Measurements from ENCODE around the gene PRKD1.
"Not testable (repeated sequence)": the region's sequence is repeated elsewhere in the genome, so short reads cannot be mapped to it uniquely, and the experiment has no call there.

PRKD1 gene

GRCh38 chr14:29905543-29905942 lies 22.1 kb downstream of the PRKD1 start:
- no peak for DNase-seq (ENCODE audit: low read depth, low spot score)

DNA sequence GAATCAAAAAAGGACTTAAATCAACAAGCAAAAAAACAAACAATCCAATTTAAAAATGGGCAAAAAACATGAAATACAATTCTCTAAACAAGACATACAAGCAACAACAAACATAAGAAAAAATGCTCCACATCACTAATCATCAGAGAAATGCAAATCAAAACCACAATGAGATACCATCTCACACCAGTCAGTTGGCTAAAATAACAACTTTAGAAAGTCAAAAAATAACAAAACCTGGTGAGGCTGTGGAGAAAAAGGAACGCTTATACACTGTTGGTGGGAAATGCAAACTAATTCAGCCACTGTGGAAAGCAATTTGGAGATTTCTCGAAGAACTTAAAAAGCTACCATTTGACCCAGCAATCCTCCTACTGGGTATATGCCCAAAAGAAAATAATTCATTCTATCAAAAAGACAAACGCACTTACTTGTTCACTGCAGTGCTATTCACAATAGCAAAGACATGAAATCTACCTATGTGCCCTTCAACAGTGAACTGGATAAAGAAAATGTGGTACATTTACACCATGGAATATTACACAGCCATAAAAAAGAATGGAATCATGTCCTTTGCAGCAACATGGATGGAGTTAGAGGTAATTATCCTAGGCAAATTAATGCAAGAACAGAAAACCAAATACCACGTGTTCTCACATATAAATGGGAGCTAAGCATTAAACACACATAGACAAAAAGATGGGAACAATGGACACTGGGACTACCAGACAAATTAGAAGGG lies 26.9 kb downstream of the PRKD1 start:
- H3K27ac ChIP-seq, result no peak overlapping the region
- no peak for DNase-seq (ENCODE audit: low read depth, low spot score)

More at GRCh38 chr14:29905543-29905942, 22.1 kb downstream of the PRKD1 start:
- no peak overlapping the region for H3K27ac ChIP-seq

DNA sequence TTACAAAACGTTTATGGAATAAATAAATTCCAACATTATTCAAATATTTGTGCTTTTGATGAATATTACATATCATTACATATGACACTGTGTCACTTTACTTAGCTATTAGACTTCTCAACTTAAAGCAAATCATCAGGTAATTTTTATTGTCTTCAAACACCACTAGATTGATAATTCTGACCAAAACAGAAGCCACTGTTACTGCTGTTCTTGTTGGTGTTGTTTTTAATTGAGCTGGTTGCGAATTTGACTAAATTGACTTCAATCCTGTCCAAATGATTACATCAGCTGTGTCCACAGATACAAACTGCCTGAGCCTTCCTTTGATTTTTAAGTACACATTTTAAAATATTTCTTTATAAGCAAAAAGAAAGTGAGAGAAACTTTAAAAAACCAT lies 29.2 kb downstream of the PRKD1 start:
- H3K27ac ChIP-seq, result no peak overlapping the region
- DNase-seq (ENCODE audit: low read depth, low spot score), result no peak

GRCh38 chr14:29897181-29897580 lies 30.5 kb downstream of the PRKD1 start:
- no peak for DNase-seq (ENCODE audit: low read depth, low spot score)
- no peak overlapping the region for H3K27ac ChIP-seq

- DNase-seq (ENCODE audit: low read depth, low spot score), result no peak
- no peak overlapping the region for H3K27ac ChIP-seq
These were observed 31.3 kb downstream of the PRKD1 start for GRCh38 chr14:29896354-29896821.

DNA sequence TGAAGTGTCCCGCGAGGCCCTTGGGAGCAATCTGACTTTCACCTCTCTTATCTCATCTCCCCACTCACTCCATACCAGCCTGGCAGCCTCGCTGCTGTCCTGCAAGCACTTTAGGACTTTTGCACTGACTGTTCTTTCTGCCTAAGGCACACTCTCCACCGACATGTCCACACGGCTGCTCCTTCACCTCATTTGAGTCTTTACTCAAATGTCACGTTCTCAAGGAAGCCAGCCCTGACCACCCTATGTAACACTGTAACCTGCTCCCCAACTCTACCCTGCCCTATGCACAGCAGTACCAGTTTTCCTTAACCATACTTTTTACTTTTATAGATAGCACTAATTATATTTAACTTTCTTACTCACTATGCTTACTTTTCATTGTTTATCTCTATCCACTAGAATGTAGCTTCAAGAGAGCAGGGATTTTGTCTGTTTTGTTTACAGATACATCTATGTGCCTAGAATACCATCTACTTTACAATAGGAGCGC lies 32.0 kb downstream of the PRKD1 start:
- DNase-seq (ENCODE audit: low read depth, low spot score), result no peak
- no peak overlapping the region for H3K27ac ChIP-seq

DNA sequence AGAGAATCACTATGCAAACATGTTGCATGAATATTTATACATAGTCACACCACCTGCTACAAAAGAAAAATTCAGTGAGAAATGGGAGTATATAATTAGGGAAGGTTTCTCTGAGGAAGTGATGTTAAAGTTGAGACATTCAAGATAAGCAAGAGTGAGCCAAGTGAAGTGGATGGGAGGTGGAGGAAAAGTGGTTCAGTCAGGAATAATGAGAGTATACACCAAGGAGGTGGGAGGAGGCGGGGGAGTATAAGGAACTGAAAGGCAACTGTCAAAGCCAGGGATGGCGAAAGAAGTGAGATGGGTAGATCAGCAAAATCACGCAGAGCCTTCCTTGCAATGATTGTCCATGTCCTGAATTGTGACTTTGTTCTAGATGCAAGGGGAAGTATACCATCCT lies 33.7 kb downstream of the PRKD1 start:
- no peak for DNase-seq (ENCODE audit: low read depth, low spot score)

GRCh38 chr14:29892327-29892726 lies 35.3 kb downstream of the PRKD1 start:
- no peak overlapping the region for H3K27ac ChIP-seq
- peak; percentile 6 for DNase-seq (ENCODE audit: low read depth, low spot score)

More for the DNA sequence above, 33.7 kb downstream of the PRKD1 start:
- H3K27ac ChIP-seq, result no peak overlapping the region

GRCh38 chr14:29885988-29886387 lies 41.7 kb downstream of the PRKD1 start:
- no peak overlapping the region for H3K27ac ChIP-seq
- DNase-seq (ENCODE audit: low read depth, low spot score), result no peak

- no peak for DNase-seq (ENCODE audit: low read depth, low spot score)
- H3K27ac ChIP-seq, result no peak overlapping the region
These were observed 59.6 kb downstream of the PRKD1 start for GRCh38 chr14:29868000-29868399.

- no peak overlapping the region for H3K27ac ChIP-seq
- no peak for DNase-seq (ENCODE audit: low read depth, low spot score)
These were observed 62.3 kb downstream of the PRKD1 start for GRCh38 chr14:29865299-29865698.

DNA sequence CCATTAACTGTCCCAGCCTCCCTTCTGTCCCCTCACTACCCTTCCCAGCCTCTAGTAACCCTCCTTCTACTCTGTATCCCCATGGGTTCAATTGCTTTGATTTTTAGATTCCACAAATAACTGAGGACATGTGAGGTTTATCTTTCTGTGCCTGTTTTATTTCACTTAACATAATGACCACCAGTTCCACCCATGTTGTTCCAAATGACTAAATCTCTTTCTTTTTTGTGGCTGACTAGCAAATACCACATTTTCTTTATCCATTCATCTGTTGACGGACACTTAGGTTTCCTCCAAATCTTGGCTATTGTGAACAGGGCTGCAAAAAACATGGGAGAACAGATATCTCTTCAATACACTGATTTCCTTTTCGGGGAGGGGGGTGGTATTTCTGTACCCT lies 65.7 kb downstream of the PRKD1 start:
- DNase-seq (ENCODE audit: low read depth, low spot score), result no peak
- no peak overlapping the region for H3K27ac ChIP-seq

GRCh38 chr14:29858299-29858698 lies 69.3 kb downstream of the PRKD1 start:
- H3K27ac ChIP-seq, result no peak overlapping the region
- DNase-seq (ENCODE audit: low read depth, low spot score), result no peak

DNA sequence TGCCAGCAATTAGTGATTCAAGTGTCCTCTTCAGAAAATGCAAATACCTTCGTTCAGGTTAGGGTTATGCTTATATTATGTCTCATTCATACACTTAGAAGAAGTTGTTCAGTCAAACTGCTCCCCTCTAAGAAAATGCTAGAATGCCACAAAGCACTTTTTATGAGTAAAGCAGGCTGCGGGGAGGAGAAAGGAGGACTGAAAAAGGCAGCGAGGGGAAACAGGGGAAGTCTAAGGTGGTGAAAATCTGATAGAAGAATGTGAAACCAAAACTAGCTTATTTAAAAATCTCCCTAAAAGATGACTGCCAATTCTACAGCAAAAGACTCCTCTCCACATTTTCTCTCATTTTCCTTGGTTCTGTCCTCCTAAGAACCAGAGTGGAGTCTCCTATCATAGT lies 70.1 kb downstream of the PRKD1 start:
- DNase-seq (ENCODE audit: low read depth, low spot score), result no peak
- no peak overlapping the region for H3K27ac ChIP-seq

GRCh38 chr14:29856516-29856915 lies 71.1 kb downstream of the PRKD1 start:
- no peak for DNase-seq (ENCODE audit: low read depth, low spot score)
- H3K27ac ChIP-seq, result no peak overlapping the region

- DNase-seq (ENCODE audit: low read depth, low spot score); H3K27ac ChIP-seq: not testable (repeated sequence)
These were observed 74.0 kb downstream of the PRKD1 start for GRCh38 chr14:29853691-29854090.

GRCh38 chr14:29853272-29853671 lies 74.4 kb downstream of the PRKD1 start:
- DNase-seq (ENCODE audit: low read depth, low spot score), result no peak
- H3K27ac ChIP-seq, result no peak overlapping the region

DNA sequence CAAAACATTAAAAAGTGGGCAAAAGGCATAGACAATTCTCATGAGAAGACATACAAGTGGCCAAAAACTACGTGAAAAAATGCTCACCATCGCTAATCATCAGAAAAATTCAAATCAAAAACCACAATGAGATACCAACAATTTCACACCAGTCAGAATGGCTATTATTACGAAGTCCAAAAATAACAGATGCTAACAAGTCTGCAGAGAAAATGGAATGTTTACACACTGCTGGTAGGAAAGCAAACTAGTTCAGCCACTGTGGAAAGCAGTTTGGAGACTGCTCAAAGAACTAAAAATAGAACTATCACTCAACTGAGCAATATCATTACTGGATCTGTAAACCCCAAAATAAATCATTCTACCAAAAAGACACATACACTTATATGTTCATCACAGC lies 76.2 kb downstream of the PRKD1 start:
- no peak for DNase-seq (ENCODE audit: low read depth, low spot score)
- H3K27ac ChIP-seq, result no peak overlapping the region

DNA sequence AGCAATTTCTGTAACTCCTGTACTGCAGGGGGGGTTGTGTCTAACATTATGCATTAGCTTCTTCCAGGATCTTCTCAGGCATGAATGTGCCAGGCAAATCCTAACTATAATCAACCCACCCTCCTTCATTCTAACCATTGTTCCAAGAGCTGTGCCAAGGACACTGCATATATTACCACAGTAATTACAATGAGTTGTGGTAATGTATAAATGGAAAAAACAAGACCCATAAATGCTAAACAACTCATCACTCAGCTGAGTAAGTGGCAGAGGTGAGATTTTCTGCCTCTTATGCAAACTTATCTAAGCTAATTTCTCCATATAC lies 80.6 kb downstream of the PRKD1 start:
- no peak for DNase-seq (ENCODE audit: low read depth, low spot score)
- H3K27ac ChIP-seq, result no peak overlapping the region

DNA sequence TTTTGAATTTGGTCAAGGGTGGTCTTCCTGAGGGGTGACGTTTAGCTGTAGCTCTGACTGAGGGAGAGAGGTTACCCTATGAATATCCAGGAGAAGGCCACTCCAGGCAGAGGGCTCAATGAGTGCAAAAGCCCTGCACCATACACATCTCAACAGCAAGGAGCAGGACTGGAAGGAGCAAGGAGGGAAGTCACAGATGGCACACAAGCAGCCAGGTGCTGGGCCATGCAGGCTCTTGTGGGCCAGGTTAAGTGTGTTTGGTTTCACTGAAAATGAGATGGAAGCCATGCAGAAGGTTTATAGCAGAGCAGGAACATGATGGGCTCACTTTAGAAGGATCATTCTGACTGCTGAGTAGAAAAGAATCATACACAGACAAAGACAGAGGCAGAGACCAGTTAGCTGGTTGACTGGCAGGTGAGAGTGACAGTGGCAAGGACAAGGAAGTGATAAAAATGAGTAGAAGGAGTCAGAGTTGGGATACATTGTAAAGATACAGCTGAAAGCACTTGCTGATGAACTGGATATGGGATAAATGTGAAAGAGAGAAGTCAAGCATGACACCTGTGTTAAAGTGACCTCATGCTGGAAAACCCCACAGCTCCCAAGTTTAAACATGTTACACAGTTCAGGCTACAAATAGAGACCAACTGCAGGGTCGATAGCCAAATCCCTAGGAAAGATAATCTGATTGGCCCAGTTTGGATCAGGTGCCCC lies 81.2 kb downstream of the PRKD1 start:
- DNase-seq (ENCODE audit: low read depth, low spot score), result peak; percentile 18
- H3K27ac ChIP-seq, result no peak overlapping the region

DNA sequence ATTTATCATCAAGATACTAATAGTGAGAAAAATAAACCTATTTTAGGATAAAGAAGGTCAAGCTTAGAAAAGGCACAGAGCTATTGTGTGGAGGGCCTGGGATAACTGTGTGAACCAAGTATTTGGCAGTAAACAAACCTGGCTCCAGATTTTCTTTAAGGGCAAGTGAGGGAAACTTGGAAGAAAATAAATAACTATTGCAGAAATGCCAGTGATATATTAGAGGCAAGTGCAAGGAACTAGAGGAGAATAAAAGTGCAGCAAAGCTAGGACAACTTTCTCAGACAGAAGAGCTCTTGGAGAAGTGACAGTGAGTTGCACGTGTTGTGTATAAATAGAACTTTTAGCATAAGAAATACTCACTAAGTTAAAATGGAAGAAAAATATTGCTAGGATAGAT lies 83.7 kb downstream of the PRKD1 start:
- no peak for DNase-seq (ENCODE audit: low read depth, low spot score)
- H3K27ac ChIP-seq, result no peak overlapping the region

GRCh38 chr14:29842228-29842627 lies 85.4 kb downstream of the PRKD1 start:
- DNase-seq (ENCODE audit: low read depth, low spot score), result no peak

More at GRCh38 chr14:29842228-29842627, 85.4 kb downstream of the PRKD1 start:
- H3K27ac ChIP-seq, result no peak overlapping the region

All from epithelial cell of prostate (primary cell).